GM12892 (cell line): ENCODE results near the gene LRMDA.

Source experiments
- POLR2A ChIP-seq: IDR thresholded peaks from 2 replicates; pipeline ENCODE4 v1.6.1; 2011; ENCODE audit warnings: low read depth, low read length, control low read depth
- POLR2AphosphoS5 ChIP-seq: IDR thresholded peaks from 2 replicates; pipeline ENCODE4 v1.6.1; 2011; ENCODE audit warnings: low read depth, low read length, control low read depth

DNA sequence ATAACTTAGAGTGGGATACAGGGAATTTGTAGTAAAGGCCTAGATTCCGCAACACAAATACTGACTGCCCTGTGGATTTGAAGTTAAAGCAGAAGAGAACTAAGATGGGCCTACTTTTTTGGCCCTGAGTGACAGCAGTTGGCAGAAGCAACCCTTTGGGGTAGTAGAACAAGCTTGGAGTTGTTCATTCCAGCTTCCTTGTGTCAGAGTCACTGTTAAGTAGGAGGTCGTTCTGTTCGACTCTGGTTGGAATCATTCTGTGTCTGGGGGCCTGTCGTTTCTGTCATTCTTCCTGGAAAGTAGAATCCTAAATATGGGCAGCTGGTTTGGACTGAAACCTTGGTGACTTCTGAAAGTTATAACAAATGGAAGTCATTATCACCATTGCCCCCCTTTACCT lies 865.9 kb downstream of the LRMDA start:
- no peak for TF ChIP-seq POLR2AphosphoS5
- TF ChIP-seq POLR2A: no peak
